ENCODE results near the gene SAMD14.

Gene SAMD14

DNA sequence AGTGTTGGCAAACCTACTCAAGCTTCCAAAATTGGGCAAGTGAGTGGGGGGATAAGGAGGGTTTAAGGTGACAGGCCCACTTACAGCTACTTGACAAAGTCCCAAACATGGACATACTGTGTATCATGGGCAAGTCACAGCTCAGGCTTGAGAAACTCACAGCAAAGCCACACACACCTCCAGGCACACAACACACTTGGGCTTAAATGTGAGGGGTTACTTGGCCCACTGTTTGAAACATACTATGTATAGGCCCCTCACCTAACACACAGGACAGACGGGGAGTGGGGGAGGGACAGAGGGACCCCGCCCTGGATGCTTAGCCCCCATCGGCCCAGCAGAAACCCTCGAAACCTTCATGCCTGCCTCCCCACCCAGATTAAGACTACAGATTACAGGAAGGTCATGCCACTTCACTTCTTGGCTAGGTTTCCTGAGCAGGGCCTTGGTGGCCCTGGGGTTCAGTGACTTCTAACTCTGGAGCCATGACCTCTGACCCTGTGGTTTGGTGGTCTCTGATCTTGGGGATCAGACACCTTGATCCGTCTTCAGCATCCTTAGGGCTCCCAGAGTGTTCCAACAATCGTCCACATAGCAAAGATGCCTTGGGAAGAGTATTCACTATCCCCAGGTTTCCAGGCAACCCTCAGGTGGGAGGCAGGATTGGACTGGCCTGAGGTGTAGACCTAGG is 2.3 kb upstream of the SAMD14 start:
- no peak for DNase-seq

DNA sequence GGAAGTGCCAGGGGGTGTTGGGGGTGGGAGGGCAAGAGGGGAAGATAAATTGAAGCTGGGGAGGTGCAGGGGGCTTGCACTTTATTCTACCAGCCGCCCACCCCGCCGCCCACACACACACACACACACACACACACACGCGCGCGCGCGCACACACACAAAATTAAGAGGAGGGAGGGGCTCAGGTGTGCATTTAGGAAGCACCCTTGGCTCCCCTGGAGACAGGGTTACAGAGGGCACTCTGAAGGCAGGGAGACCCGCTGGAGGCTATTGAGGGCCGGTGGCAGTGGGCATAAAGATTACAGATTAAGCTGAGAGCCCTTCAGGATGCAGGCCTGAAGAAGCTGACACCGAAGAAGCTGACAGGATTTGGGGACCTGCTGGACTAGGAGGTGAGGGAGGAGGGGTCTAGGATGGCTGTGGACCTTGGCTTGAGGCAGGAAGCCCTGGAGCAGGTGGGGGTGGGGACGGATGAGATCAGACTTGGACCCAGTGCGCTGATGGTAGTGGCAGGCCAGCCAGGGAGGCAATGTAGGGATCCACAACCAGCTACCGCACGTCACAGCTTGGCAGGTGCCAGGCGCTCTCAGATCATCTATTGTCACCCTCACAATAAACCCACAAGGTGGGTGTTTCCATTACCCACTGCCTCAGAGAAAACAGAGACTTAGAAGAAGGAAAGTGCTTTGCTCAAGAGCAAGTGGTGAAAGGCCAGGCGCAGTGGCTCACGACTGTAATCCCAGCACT is 772 bp upstream of the SAMD14 start:
- DNase-seq: peak; percentile 29

GRCh38 chr17:50129353-50129727 is 620 bp downstream of the SAMD14 start:
- no peak for DNase-seq

DNA sequence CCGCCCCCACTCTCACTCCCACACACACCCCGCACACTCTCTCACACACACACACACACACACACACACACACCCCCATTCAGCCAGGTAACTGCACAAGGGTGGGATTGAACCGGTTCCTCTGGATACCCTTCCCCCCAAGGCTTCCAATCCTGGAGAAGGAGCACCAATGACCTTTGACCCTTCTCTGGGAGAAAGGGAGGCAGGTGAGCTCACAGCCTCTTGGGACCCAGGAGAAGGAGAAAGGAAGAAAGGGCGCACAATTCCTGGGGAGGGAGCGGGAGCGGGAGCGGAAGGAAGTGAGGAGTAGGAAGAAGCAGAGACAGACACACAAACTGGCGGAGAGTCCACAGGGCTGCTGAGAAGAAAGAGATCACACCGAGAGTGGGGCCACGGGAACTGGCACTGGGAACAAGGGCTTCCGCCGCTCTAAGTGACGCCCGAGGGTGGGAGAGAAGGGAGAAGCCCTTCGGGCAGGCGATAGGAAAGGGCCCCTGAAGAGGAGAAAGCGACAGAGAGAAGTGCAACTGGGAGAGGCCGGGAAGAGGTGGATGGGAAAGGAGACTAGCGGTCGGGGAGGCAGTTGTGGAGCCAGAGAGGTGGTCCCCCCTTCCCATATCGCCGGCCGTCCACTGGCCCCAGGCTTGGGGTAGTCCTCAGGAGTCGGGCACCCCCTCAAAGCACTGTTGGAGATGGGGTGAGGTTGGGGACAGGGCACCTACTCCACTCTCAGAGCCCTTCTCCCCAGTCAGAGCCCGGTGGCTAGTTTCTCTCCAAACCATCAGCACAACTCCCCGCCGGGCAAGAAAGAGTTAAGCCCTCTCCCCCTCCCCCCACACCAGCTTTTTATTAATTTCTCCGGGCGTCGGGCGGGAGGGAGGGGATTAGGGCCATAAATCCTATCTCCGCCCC is 1.3 kb downstream of the SAMD14 start:
- no peak for DNase-seq

DNA sequence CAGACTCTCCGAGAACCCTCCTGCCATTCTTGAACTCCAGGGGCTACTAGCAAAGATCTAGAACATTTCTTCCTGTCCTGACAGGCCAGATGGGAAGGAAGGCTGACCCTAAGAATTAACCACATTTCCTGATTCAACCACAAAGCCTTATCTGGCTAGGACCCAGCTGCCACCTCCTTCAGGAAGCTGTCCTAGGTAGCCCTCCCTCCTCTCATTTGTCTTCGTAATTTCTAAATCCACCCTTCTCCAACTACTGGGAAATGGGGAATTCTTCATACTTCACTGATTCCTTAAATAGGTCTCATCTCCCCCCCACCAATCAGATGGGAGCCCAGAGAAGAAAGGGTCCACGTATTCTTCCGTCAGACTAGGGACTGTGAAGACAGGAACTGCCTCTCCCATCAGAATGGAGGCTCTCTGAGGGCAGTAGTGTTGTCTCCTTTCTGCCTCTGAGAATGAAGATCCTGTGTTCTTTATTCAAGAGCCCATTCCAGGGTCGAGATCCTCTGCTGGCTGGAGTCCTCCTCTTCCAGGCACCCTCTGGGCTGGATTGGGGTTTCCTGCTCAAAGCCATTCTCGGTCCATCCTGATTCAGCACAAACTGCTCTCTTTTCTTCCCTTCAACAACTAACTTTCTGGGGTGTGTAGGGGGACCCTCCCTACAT is 2.1 kb downstream of the SAMD14 start:
- DNase-seq: no peak

- no peak for DNase-seq
These were observed 4.5 kb downstream of the SAMD14 start for GRCh38 chr17:50125420-50125997.

DNA sequence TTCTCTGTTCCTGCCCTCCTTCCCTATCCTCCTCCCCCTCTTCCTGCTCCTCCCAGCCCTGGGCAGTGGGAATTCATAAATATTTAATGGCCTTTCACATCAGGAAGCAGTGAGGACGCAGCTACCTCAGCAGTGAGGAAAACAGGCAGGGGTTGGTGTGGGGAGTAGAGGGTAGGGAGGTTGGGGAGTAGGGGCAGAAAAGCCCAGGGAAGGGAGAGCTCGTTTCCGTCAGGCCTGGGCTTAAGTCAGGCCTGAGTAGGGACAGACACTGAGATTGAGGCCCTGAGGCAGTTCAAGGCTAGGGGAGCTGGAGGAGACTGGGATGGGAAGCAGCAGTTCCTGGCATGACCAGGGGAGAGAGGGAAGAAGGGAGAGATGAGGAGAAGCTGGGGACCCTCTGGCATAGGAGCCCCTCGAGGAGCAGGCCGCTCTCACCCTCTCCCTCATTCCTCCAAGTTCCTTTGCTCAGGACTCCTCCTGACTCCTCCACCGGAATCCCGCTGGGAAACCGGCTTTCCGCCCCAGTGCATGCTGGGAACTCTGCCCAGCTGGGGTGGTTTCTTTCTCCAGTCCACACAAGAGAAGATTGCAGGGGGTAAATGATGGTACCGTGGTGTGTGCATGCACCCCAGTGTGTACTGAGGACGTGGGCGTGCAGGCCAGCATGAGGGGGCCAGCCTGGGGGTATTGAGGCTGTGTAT is 6.2 kb downstream of the SAMD14 start:
- peak; percentile 61 for DNase-seq

- DNase-seq: no peak
These were observed 7.0 kb downstream of the SAMD14 start for GRCh38 chr17:50122945-50123344.

GRCh38 chr17:50120475-50121253 is 9.3 kb downstream of the SAMD14 start:
- DNase-seq: no peak

DNA sequence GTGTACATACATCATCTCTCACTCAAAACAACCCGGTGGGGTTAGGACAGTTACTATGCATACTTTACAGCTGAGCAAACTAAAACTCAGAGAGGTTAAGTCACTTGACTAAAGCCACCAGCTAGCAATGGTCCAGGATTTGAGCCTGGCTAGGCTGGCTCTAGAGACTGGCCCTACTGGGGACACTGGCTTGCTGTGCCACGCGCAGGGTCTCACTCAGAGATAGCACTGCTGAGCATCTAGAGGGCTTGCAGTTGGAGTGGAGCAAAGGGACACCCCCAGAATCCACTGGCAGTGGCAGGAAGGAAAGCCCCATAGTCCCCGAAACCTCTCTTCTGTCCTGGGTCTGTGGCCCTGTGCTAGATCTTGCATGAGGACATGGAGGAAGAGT is 11.1 kb downstream of the SAMD14 start:
- no peak for DNase-seq

GRCh38 chr17:50118076-50118827 is 11.7 kb downstream of the SAMD14 start:
- DNase-seq: no peak

- DNase-seq: peak; percentile 65
These were observed 12.5 kb downstream of the SAMD14 start for GRCh38 chr17:50117202-50118051.

DNA sequence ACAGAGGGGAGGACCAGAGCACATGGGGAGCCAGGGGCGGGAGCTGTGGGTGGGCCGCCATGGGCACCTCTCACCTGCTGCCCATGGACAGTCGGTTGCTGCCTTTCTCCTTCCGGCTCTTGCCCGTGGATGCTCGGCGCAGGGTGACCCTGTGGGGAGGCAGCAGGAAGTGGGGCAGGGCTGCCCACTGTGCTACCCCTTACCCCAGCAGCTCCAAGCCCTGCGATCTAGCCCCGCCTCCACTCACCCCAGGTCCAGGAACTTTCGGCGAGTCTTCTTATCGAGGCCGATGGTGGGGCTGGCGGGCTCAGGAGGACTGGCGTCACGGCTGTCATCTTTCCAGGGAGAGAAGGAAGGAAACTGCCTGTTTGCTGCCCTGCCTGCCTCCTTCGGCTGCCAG is 14.2 kb downstream of the SAMD14 start:
- no peak for DNase-seq

DNA sequence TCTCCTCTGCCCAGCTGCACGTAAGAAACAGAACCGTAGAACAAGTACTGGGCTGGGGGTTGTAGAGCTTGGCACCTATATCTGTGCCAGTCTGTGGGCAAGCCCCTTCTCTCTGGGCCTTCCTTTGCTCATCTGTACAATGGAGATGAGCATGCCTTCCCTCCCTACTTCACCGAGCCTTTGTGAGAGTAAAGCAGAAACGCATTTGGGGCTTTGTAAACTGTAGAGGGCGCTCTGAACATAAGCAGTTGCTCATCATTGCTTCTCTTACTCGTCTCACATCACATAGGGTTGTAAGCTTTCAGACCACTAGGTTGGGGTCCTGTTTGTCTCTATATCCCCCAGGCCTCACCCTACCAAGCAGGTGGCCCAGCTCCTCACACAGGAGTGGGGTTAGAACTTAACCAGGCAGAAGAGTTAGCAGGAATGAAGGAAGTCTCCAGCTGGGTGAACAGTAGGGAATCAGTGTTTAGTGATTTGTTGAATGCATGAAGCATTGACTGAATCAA is 15.1 kb downstream of the SAMD14 start:
- DNase-seq: peak; percentile 82

GRCh38 chr17:50114401-50114800 is 15.6 kb downstream of the SAMD14 start:
- DNase-seq: no peak

GRCh38 chr17:50113624-50114320 is 16.2 kb downstream of the SAMD14 start:
- DNase-seq: no peak

DNA sequence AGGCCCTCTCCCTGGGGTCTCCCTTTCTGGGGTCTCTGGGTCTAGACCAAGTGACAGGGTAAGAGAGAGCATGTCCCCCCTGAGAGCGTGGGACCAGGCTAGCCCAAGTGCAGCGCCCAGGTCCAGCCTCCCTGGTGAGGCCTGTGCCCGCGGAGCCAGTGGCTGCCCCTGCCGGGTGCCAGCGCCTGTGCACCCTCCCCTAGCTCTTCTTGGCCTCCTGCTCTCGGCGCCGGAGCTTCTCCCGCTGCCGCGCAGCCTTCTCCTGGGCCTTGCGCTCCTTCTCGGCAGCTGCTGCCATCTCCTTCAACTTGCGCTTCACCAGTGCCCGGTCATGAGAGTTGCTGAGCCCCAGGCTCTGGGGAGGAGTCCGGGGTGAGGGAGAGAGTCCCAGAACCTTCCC is 17.3 kb downstream of the SAMD14 start:
- DNase-seq: no peak
